B cell (primary cell): ENCODE measurements around the gene HPD. TPM values are rescaled to one million over a fixed set of nuclear protein-coding genes. Genes with fewer than 3 reads are reported as not detected.

Experiments used
- ATAC-seq: fragments of 200-7000 bp; cut with Tn5 transposase; one replicate; pipeline ENCODE4 v1.10.0; 2021; ENCODE audit warnings: low read depth, mild to moderate bottlenecking, moderate number of reproducible peaks, moderate library complexity
- CTCF ChIA-PET: fragments of 350-600 bp; sonication (Branson Sonifier 250); formaldehyde crosslinking; loops from one replicate; lab custom pipeline; 2021; ENCODE audit warnings: antibody characterized with exemption, inconsistent platforms; lab: Charles Lee
- POLR2A ChIA-PET: fragments of 350-600 bp; sonication (Branson Sonifier 250); formaldehyde crosslinking; loops from one replicate; lab custom pipeline; 2021; ENCODE audit warnings: antibody characterized with exemption; lab: Charles Lee
- DNase-seq: peaks from one replicate; pipeline ENCODE4 v3.0.0; 2013
- H2AFZ ChIP-seq: 2 replicates; pipeline ENCODE4 v1.6.1; 2012; ENCODE audit warnings: mild to moderate bottlenecking, low read depth, low read length; ENCODE audit not compliant: insufficient read depth, poor library complexity, severe bottlenecking
- H3K27ac ChIP-seq, 2 donors: 1 replicate in 1 of 2; 2 replicates in 1 of 2; pipeline ENCODE4 v1.5.1; 2012 to 2013; ENCODE audit warnings: low read length in 2 of 2, mild to moderate bottlenecking in 2 of 2, moderate library complexity in 1 of 2
- H3K27me3 ChIP-seq, 4 experiments: fragments of 200-600 bp in 1 of 4; sonication (generic) in 1 of 4; replicated peaks in 1 of 4; 1 replicate in 2 of 4; 2 replicates in 2 of 4; pipeline versions ENCODE4 v1.6.1 to v1.7.0; 2013 to 2016; ENCODE audit warnings: low read length in 3 of 4, mild to moderate bottlenecking in 2 of 4, mixed read lengths in 1 of 4, moderate library complexity in 1 of 4; ENCODE audit not compliant: insufficient read depth in 4 of 4, control insufficient read depth in 3 of 4; ENCODE audit errors: control extremely low read depth in 1 of 4
- H3K36me3 ChIP-seq, 2 experiments: replicated peaks in 1 of 2; 1 replicate in 1 of 2; 2 replicates in 1 of 2; pipeline versions ENCODE4 v1.6.1 to v1.7.1; 2013; ENCODE audit warnings: low read length in 1 of 2; ENCODE audit not compliant: insufficient read depth in 2 of 2, control insufficient read depth in 1 of 2; ENCODE audit errors: control extremely low read depth in 1 of 2, extremely low read depth in 1 of 2
- H3K4me1 ChIP-seq, 2 donors: fragments of 200-600 bp in 1 of 2; sonication (generic) in 1 of 2; 1 replicate in 1 of 2; 2 replicates in 1 of 2; pipeline versions ENCODE4 v1.5.1 to v1.6.1; 2013 to 2017; ENCODE audit warnings: low read length in 2 of 2; ENCODE audit not compliant: control insufficient read depth in 2 of 2, insufficient read depth in 2 of 2
- H3K4me2 ChIP-seq: replicated peaks from 2 replicates; pipeline ENCODE3; 2012; ENCODE audit warnings: mild to moderate bottlenecking, low read depth, low read length; ENCODE audit not compliant: poor library complexity, severe bottlenecking
- H3K4me3 ChIP-seq, 5 experiments: fragments of 200-600 bp in 1 of 5; sonication (generic) in 1 of 5; 1 replicate in 3 of 5; 2 replicates in 2 of 5; pipeline versions ENCODE4 v1.5.1 to v1.7.0; 2011 to 2016; ENCODE audit warnings: low read length in 4 of 5, mild to moderate bottlenecking in 4 of 5, low read depth in 2 of 5, control low read depth in 1 of 5, moderate library complexity in 1 of 5; ENCODE audit not compliant: insufficient read depth in 1 of 5; ENCODE audit errors: control extremely low read depth in 1 of 5, extremely low read depth in 1 of 5
- H3K79me2 ChIP-seq: fragments of 200-600 bp; sonication (generic); one replicate; pipeline ENCODE4 v1.6.0; 2016; ENCODE audit warnings: low read length; ENCODE audit not compliant: control insufficient read depth, insufficient read depth
- H3K9ac ChIP-seq: fragments of 200-600 bp; sonication (generic); 2 replicates; pipeline ENCODE4 v1.6.1; 2017; ENCODE audit warnings: mild to moderate bottlenecking, low read length, moderate library complexity
- H3K9me3 ChIP-seq, 3 donors: one replicate each; pipeline versions ENCODE4 v1.6.1 to v1.7.1; 2013; ENCODE audit warnings: low read length in 2 of 3; ENCODE audit not compliant: control insufficient read depth in 2 of 3, insufficient read depth in 1 of 3; ENCODE audit errors: control extremely low read depth in 1 of 3
- H4K20me1 ChIP-seq: 2 replicates; pipeline ENCODE4 v1.6.0; 2012; ENCODE audit warnings: mild to moderate bottlenecking, low read length; ENCODE audit not compliant: insufficient read depth, control insufficient read depth, poor library complexity, severe bottlenecking
- H3K27ac Mint-ChIP-seq: one replicate; pipeline ENCODE4 v1.8.0; 2021; ENCODE audit warnings: mixed read lengths
- H3K27me3 Mint-ChIP-seq: one replicate; pipeline ENCODE4 v1.8.0; 2021; ENCODE audit warnings: mixed read lengths
- H3K4me1 Mint-ChIP-seq: one replicate; pipeline ENCODE4 v1.8.0; 2021; ENCODE audit warnings: mixed read lengths
- H3K4me3 Mint-ChIP-seq: one replicate; pipeline ENCODE4 v1.8.0; 2021; ENCODE audit warnings: mixed read lengths
- H3K9me3 Mint-ChIP-seq: one replicate; pipeline ENCODE4 v1.8.0; 2022; ENCODE audit warnings: mixed read lengths; ENCODE audit not compliant: insufficient read depth
- CTCF ChIP-seq: fragments of 200-600 bp; IDR thresholded peaks from one replicate; pipeline ENCODE4 v1.8.0; 2022; ENCODE audit warnings: antibody characterized with exemption, mild to moderate bottlenecking
- EZH2 ChIP-seq: IDR thresholded peaks from 2 replicates; pipeline ENCODE4 v1.6.1; 2012; ENCODE audit warnings: borderline replicate concordance, low read depth, mild to moderate bottlenecking, moderate library complexity, low read length; ENCODE audit not compliant: insufficient read depth, poor library complexity, severe bottlenecking
- WGBS: methylation state at CpG from one replicate; pipeline ENCODE4 v1.1.5; 2013; ENCODE audit warnings: missing lambda C conversion rate; ENCODE audit not compliant: insufficient coverage; 5-methylcytosine and 5-hydroxymethylcytosine counted together
- intact Hi-C: fragments of 100-400 bp; cut with micrococcal nuclease; formaldehyde crosslinking; loops from one replicate; pipeline ENCODE4 v1.10.0; 2022
- polyA plus RNA-seq: library from polyadenylated mRNA; depleted of rRNA; stranded (reverse); fragments of >200 nt; gene quantifications from 2 replicates; pipeline ENCODE4 v1.2.3, GENCODE V29; 2012
- total RNA-seq, 2 donors: library from RNA; stranded (reverse); fragments of 120-200 nt in 1 of 2; gene quantifications; 1 replicate in 1 of 2; 2 replicates in 1 of 2; pipeline versions ENCODE4 v1.2.3 to v1.2.4, GENCODE V29; 2013 to 2022

Gene HPD
- total and polyA plus RNA-seq, 2 donors (not counting 1 experiment from before 2014, with no cell fraction given) = not detected

GRCh38 chr12:121819212-121819949 lies 39.3 kb downstream of the HPD start:
- intact Hi-C loops = no loop called here
- H2AFZ ChIP-seq = no peak overlapping the region
- 95% methylated on average over 22 of the region's 22 CpGs for WGBS
- H3K9me3 ChIP-seq = no peaks in the 10 kb centered on the region
- H3K27ac ChIP-seq = no peak overlapping the region
- Mint-ChIP-seq H3K9me3 (no peaks in the 10 kb centered on the region), H3K27ac (peak overlapping the region; percentile 63), H3K4me3 (no peak overlapping the region), H3K4me1 (no peaks in the 10 kb centered on the region), H3K27me3 (no peaks in the 10 kb centered on the region)
- peaks cover 3 to 80% of the 10 kb centered on the region in 2 experiments for H3K36me3 ChIP-seq
- no peak overlapping the region for H3K4me3 ChIP-seq
- no peak for ATAC-seq
- no peak for DNase-seq
- CTCF ChIA-PET = interaction anchor here (1.8 to 32.7 kb wide), 3 partner anchors 7 to 32 kb away, joined by 5 to 1947 read pairs (median 12); partner anchors contain the start of genes RHOF and SETD1B
- H3K9ac ChIP-seq = no peak overlapping the region
- no peaks in the 10 kb centered on the region for H3K27me3 ChIP-seq
- POLR2A ChIA-PET = no interaction called here
- peaks cover 75% of the 10 kb centered on the region for H4K20me1 ChIP-seq
- H3K4me2 ChIP-seq = no peak overlapping the region
- peaks cover 50% of the 10 kb centered on the region for H3K79me2 ChIP-seq
- no peaks in the 10 kb centered on the region for H3K4me1 ChIP-seq
- no peak for TF ChIP-seq CTCF
- no peak for TF ChIP-seq EZH2

GRCh38 chr12:121817648-121818043 lies 41.0 kb downstream of the HPD start:
- H3K4me1 Mint-ChIP-seq = peaks cover 11% of the 10 kb centered on the region
- ChIA-PET POLR2A (no interaction called here), CTCF (interaction anchor here (32.7 kb wide), 1 partner anchor 30 kb away, joined by 1947 read pairs; the partner anchor contains the start of genes RHOF and SETD1B)
- Histone ChIP-seq H3K9ac (no peak overlapping the region), H3K27ac (no peak overlapping the region), H4K20me1 (peaks cover 80% of the 10 kb centered on the region), H3K36me3 (peaks cover 3 to 83% of the 10 kb centered on the region in 2 experiments), H3K9me3 (no peaks in the 10 kb centered on the region), H3K79me2 (peaks cover 66% of the 10 kb centered on the region), H2AFZ (no peak overlapping the region), H3K4me1 (peaks cover 6 to 11% of the 10 kb centered on the region in 2 donors), H3K27me3 (no peaks in the 10 kb centered on the region), H3K4me2 (no peak overlapping the region), H3K4me3 (no peak overlapping the region)
- WGBS = 98% methylated on average over 17 of the region's 18 CpGs
- intact Hi-C loops = no loop called here
- TF ChIP-seq CTCF = no peak
- no peak for TF ChIP-seq EZH2
- H3K4me3 Mint-ChIP-seq = no peak overlapping the region
- ATAC-seq (no peak), DNase-seq (no peak)
- no peak overlapping the region for H3K27ac Mint-ChIP-seq
- no peaks in the 10 kb centered on the region for H3K27me3 Mint-ChIP-seq
- no peaks in the 10 kb centered on the region for H3K9me3 Mint-ChIP-seq
